ENCODE measurements around the gene ARGLU1.
"Not testable (repeated sequence)": the region's sequence is repeated elsewhere in the genome, so short reads cannot be mapped to it uniquely, and the experiment has no call there.

ARGLU1 gene

DNA sequence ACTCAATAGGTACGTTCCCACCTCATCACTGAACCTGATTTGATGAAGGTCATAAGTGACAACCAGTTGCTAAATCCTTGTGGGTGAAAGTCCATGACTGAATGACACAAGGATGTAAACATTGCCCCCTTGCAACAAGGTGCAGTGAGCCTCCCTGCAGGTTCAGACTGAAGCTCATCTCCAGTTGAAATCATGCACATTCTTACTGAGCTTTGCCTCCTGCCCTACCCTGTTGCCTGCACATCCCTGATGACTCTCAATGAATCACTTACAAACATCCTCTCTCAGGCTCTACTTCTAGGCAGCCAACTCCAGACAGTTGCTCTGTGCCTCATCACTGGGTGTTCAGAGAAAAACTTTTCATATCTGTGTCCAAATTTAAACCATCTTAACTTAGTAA lies 42.5 kb upstream of the ARGLU1 start:
- Histone ChIP-seq H3K27me3 (replicated peaks) (no peaks in the 10 kb centered on the region), H3K27ac (no peak overlapping the region), H3K4me3 (ENCODE audit: low read depth, low read length) (no peak overlapping the region), H3K36me3 (replicated peaks) (no peaks in the 10 kb centered on the region)
- in situ Hi-C loops (cut with HindIII; ENCODE audit: low pct_ligation_motif_present, low sequenced_read_pairs), result no loop called here
- peak; percentile 77 for DNase-seq
- TF ChIP-seq, protein P1, sequence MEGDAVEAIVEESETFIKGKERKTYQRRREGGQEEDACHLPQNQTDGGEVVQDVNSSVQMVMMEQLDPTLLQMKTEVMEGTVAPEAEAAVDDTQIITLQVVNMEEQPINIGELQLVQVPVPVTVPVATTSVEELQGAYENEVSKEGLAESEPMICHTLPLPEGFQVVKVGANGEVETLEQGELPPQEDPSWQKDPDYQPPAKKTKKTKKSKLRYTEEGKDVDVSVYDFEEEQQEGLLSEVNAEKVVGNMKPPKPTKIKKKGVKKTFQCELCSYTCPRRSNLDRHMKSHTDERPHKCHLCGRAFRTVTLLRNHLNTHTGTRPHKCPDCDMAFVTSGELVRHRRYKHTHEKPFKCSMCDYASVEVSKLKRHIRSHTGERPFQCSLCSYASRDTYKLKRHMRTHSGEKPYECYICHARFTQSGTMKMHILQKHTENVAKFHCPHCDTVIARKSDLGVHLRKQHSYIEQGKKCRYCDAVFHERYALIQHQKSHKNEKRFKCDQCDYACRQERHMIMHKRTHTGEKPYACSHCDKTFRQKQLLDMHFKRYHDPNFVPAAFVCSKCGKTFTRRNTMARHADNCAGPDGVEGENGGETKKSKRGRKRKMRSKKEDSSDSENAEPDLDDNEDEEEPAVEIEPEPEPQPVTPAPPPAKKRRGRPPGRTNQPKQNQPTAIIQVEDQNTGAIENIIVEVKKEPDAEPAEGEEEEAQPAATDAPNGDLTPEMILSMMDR (IDR thresholded peaks at IDR 0.05; ENCODE audit: low read depth, low read length, missing control alignments), result no peak

DNA sequence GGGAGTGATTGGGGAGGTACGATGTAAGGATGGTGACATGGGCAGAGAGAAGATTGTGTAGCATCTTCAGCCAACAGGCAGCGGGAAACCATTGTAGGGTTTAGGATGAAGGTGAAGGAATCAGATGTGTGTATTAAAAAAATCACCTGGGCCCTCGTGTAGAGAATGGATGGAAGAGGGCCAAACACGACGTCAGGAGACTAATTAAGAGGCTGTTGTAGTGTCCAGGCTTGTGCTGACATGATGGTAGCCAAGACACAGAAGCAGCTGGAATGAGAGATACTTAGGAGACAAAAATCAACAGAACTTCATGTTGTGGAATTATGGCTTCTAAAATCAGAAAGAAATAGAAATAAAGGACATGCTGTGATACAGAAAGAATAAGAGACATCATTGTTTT lies 41.2 kb upstream of the ARGLU1 start:
- H3K36me3 ChIP-seq (replicated peaks), result no peaks in the 10 kb centered on the region
- no peak for DNase-seq
- H3K27me3 ChIP-seq (replicated peaks), result no peaks in the 10 kb centered on the region
- no peak overlapping the region for H3K27ac ChIP-seq
- in situ Hi-C loops (cut with HindIII; ENCODE audit: low pct_ligation_motif_present, low sequenced_read_pairs), result no loop called here
- H3K4me3 ChIP-seq (ENCODE audit: low read depth, low read length), result no peak overlapping the region
- TF ChIP-seq, protein P1 (IDR thresholded peaks at IDR 0.05; ENCODE audit: low read depth, low read length, missing control alignments), result no peak

DNA sequence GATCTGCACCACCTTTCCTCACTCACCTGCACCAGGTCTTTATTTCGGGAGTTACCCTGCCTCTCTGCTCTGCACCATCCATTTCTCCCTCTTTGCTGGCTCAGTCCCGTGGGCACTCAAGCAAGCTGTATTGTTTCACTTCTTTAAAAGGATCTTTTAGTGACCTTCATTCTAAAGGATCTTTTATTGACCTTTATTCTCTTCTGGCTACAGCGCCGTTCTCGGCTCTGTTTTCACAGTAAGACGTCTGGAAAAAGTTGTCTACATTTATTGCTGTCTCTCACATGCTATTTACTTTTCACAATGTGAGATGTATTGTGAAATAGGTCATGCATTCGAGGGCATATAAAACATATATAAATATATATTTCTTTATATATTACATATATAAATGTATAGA lies 35.6 kb upstream of the ARGLU1 start:
- no peak for DNase-seq
- in situ Hi-C loops (cut with HindIII; ENCODE audit: low pct_ligation_motif_present, low sequenced_read_pairs), result no loop called here
- TF ChIP-seq, protein P1 (IDR thresholded peaks at IDR 0.05; ENCODE audit: low read depth, low read length, missing control alignments), result no peak
- no peaks in the 10 kb centered on the region for H3K36me3 ChIP-seq (replicated peaks)
- no peak overlapping the region for H3K27ac ChIP-seq
- H3K27me3 ChIP-seq (replicated peaks), result no peaks in the 10 kb centered on the region
- H3K4me3 ChIP-seq (ENCODE audit: low read depth, low read length), result no peak overlapping the region

DNA sequence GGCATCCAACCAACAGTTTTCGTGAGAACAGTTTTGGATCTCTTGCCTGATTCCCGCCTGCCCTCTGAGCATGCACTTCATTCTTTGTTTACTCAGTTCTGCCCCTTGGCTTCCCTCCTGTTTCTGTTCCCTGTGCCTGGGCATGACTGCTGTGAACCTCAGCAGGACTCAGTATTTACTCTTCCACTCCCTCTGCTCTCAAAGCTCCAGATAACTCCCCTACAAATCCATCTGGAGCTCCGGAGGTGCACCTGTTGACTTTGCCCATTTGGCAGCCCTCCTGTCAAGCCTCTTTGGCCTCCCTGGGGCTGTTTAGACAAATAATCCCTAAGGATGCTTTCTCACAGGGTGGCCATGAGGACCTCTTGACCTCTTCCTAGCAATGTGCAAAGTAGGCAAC lies 34.2 kb upstream of the ARGLU1 start:
- TF ChIP-seq, protein P1 (IDR thresholded peaks at IDR 0.05; ENCODE audit: low read depth, low read length, missing control alignments), result no peak
- in situ Hi-C loops (cut with HindIII; ENCODE audit: low pct_ligation_motif_present, low sequenced_read_pairs), result no loop called here

DNA sequence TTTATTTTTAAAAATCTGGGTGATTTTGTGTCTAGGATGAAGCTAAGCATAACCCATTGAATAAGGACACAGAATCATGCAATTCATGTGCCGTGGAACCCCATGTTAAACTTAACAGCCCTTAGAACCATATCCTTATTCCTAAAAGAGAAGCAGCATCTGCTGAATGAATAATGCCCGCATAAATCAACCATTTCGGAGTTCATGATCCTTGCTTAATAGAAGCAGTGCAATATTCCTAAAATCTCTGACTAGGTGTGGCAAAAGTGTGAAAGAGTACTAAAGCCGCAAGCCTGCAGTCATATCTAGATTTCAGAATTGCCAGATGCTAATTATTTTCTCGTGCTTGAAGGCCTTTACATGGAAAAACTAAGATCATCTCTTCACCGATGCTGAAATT lies 33.6 kb upstream of the ARGLU1 start:
- DNase-seq, result no peak
- TF ChIP-seq, protein P1 (IDR thresholded peaks at IDR 0.05; ENCODE audit: low read depth, low read length, missing control alignments), result no peak
- no peaks in the 10 kb centered on the region for H3K36me3 ChIP-seq (replicated peaks)
- H3K4me3 ChIP-seq (ENCODE audit: low read depth, low read length), result no peak overlapping the region
- H3K27me3 ChIP-seq (replicated peaks), result no peaks in the 10 kb centered on the region
- H3K27ac ChIP-seq, result no peak overlapping the region
- in situ Hi-C loops (cut with HindIII; ENCODE audit: low pct_ligation_motif_present, low sequenced_read_pairs), result no loop called here

More for the DNA sequence above, 34.2 kb upstream of the ARGLU1 start:
- no peaks in the 10 kb centered on the region for H3K36me3 ChIP-seq (replicated peaks)
- no peak for DNase-seq
- no peak overlapping the region for H3K27ac ChIP-seq
- H3K27me3 ChIP-seq (replicated peaks), result no peaks in the 10 kb centered on the region
- no peak overlapping the region for H3K4me3 ChIP-seq (ENCODE audit: low read depth, low read length)

DNA sequence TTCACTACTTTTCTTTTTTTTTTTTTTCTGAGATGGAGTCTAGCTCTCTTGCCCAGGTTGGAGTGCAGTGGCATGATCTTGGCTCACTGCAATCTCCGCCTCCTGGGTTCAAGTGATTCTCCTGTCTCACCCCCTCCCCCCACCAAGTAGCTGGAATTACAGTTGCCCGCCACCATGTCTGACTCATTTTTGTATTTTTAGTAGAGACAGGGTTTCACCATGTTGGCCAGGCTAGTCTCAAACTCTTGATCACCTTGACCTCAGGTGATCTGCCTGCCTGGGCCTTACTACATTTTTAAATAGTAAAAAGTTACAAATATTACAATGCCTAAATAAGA lies 32.8 kb upstream of the ARGLU1 start:
- H3K27ac ChIP-seq; H3K4me3 ChIP-seq (ENCODE audit: low read depth, low read length); H3K36me3 ChIP-seq (replicated peaks); DNase-seq; in situ Hi-C loops (cut with HindIII; ENCODE audit: low pct_ligation_motif_present, low sequenced_read_pairs); H3K27me3 ChIP-seq (replicated peaks): not testable (repeated sequence)
